ENCODE results near the gene CCL15. TPM values are rescaled to one million over a fixed set of nuclear protein-coding genes. Genes with fewer than 3 reads are reported as not detected.

The CCL15 gene, protein sequence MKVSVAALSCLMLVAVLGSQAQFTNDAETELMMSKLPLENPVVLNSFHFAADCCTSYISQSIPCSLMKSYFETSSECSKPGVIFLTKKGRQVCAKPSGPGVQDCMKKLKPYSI
- total RNA-seq = 0.50 TPM
- long read RNA-seq, partial matches to known transcripts = 0 of 3 reads
- long read RNA-seq, other reads (novel, unspliced or antisense) = 2 of 3 reads

DNA sequence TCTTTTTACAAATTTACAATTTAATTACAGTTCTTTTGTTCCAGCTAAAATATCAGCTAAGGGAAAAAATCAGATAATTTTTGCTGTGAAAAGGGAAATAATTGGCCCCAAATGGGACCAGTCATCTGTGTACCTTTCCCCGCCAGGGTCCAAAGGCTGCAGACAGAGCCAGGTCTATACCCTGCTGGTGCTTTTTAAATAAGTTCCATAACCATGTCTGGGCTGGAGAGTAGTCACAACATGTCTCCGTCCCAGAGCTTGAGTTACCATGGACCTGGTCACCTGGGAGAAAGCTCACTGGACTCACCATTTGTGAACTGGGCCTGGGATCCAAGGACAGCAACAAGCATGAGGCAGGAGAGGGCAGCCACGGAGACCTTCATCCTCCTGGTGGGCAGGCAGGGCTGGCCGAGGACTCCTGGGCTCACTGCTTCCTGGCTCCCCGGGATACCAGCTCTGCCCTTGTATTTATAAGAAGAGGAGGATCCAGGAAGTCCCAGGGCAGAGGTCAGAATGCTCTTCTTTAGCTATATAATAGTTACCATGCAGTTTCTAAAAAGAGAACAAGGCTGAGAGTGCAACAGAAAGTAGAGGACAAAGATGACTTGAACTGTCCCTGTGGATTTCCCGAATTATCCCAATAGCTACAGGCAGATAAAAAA is at the start of gene CCL15:
Gene CCL15, minus strand, starts transcription at position 444 of the 662 bp plus-strand sequence. Its CDS starts 61 bp downstream, at position 383.
- TF ChIP-seq, protein P1, sequence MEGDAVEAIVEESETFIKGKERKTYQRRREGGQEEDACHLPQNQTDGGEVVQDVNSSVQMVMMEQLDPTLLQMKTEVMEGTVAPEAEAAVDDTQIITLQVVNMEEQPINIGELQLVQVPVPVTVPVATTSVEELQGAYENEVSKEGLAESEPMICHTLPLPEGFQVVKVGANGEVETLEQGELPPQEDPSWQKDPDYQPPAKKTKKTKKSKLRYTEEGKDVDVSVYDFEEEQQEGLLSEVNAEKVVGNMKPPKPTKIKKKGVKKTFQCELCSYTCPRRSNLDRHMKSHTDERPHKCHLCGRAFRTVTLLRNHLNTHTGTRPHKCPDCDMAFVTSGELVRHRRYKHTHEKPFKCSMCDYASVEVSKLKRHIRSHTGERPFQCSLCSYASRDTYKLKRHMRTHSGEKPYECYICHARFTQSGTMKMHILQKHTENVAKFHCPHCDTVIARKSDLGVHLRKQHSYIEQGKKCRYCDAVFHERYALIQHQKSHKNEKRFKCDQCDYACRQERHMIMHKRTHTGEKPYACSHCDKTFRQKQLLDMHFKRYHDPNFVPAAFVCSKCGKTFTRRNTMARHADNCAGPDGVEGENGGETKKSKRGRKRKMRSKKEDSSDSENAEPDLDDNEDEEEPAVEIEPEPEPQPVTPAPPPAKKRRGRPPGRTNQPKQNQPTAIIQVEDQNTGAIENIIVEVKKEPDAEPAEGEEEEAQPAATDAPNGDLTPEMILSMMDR (IDR thresholded peaks at IDR 0.05) = no peak
- H3K4me3 ChIP-seq = no peak within 1 kb of the TSS
- ATAC-seq (no peak), DNase-seq (no peak)
- peaks cover 5% of the 10 kb centered on the region for H3K4me1 ChIP-seq
- H3K9me3 ChIP-seq = no peaks in the 10 kb centered on the region
- no peaks in the 10 kb centered on the region for H3K36me3 ChIP-seq
- H3K27me3 ChIP-seq (ENCODE audit: low read depth) = no peaks in the 10 kb centered on the region
- H3K27ac ChIP-seq = no peak within 1 kb of the TSS
- intact Hi-C loops (cut with DNase I) = no loop called here

DNA sequence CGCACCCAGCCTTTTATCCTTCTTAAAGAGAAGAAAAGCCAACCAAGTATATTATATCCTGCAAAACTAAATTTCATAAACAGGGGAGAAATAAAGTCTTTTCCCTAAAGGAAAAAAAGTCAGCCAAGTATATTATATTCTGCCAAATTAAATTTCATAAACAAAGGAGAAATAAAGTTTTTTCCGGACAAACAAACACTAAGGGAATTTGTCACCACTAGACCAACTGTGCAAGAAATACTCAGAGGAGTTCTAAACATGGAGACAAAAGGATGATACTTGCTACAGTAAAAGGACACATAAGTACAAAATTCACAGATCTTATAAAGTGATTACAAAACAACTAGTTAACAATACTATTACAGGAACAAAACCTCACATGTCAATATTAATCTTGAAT is 48.3 kb upstream of the CCL15 start:
- Histone ChIP-seq H3K36me3 (no peaks in the 10 kb centered on the region), H3K27ac (no peak overlapping the region), H3K9me3 (peaks cover 11% of the 10 kb centered on the region), H3K27me3 (ENCODE audit: low read depth) (no peaks in the 10 kb centered on the region), H3K4me3 (no peak overlapping the region), H3K4me1 (no peaks in the 10 kb centered on the region)
- intact Hi-C loops (cut with DNase I) = no loop called here
- TF ChIP-seq, protein P1 (IDR thresholded peaks at IDR 0.05) = no peak
- ATAC-seq (no peak), DNase-seq (no peak)

DNA sequence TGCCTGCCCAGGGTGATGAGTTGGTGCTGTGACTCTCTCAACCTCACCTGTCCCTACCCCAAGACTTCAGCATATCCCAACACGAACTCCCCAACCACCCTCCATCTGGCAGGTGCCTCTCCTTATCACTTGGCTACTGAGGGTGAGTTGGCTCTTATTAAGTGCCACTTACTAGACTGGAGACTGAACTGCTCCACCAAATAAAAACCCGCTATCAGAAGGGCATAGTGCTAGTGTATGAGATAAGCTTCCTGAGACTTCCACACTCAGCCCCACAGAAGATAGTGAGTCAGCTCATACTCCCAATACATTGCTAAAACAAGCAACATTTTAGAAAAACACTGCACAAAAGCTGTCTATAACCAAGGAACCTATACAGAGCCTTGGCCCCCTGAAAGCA is 46.7 kb upstream of the CCL15 start:
- Histone ChIP-seq H3K9me3 (peaks cover 11% of the 10 kb centered on the region), H3K36me3 (no peaks in the 10 kb centered on the region), H3K27ac (no peak overlapping the region), H3K27me3 (ENCODE audit: low read depth) (no peaks in the 10 kb centered on the region), H3K4me1 (no peaks in the 10 kb centered on the region), H3K4me3 (no peak overlapping the region)
- TF ChIP-seq, protein P1 (IDR thresholded peaks at IDR 0.05) = no peak
- DNase-seq (no peak), ATAC-seq (no peak)
- intact Hi-C loops (cut with DNase I) = no loop called here

DNA sequence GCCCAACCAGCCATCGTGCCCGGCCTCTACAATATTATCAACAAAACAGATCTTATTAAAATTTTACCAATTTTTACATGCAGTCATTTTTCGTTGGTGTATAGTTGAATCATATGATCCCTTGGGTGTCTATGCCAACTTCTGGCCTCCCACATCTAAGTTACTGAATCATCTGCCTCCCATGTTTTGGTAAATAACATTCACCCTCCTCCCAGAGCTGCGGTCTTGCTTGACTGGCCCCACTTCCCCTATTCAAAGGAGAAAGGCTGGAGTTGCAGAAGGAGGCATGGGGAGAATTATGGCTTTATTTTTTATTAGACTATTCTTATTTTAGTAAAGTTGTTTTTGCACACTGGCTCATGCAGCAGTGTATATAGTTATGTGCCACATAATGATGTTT is 34.9 kb upstream of the CCL15 start:
- H3K36me3 ChIP-seq = no peaks in the 10 kb centered on the region
- H3K4me3 ChIP-seq = no peak overlapping the region
- DNase-seq (no peak), ATAC-seq (peak; percentile 62 to 79)
- no peaks in the 10 kb centered on the region for H3K27me3 ChIP-seq (ENCODE audit: low read depth)
- no peak overlapping the region for H3K27ac ChIP-seq
- peaks cover 8% of the 10 kb centered on the region for H3K4me1 ChIP-seq
- no peaks in the 10 kb centered on the region for H3K9me3 ChIP-seq
- intact Hi-C loops (cut with DNase I) = no loop called here
- TF ChIP-seq, protein P1 (IDR thresholded peaks at IDR 0.05) = no peak

DNA sequence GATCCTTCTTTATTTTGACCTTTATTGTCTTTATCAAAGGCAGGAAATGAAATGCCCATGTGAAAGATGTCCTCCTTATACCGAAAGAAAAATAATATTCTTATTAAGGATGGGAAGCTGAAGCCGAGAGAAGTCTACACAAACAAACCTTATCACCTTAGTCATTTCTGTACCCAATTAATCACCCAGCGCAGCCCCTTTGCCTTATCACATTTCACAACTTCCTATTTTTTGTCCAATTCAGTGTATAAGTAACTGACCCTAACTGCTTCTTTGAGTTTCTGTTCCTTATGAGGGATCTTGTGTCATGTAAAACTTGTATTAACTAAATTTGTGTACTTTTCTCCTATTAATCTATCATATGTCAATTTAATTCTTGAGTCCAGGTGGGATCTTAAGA is 32.8 kb upstream of the CCL15 start:
- H3K27me3 ChIP-seq (ENCODE audit: low read depth) = no peaks in the 10 kb centered on the region
- no peak overlapping the region for H3K27ac ChIP-seq
- TF ChIP-seq, protein P1 (IDR thresholded peaks at IDR 0.05) = no peak
- DNase-seq (no peak), ATAC-seq (peak in 1 of 2 donors; percentile 43)
- no peaks in the 10 kb centered on the region for H3K36me3 ChIP-seq
- peaks cover 8% of the 10 kb centered on the region for H3K4me1 ChIP-seq
- intact Hi-C loops (cut with DNase I) = no loop called here
- no peak overlapping the region for H3K4me3 ChIP-seq
- no peaks in the 10 kb centered on the region for H3K9me3 ChIP-seq
